ENCODE results near the gene FTCD. TPM values are rescaled to one million over a fixed set of nuclear protein-coding genes. Genes with fewer than 3 reads are reported as not detected.
"Not testable (repeated sequence)": the region's sequence is repeated elsewhere in the genome, so short reads cannot be mapped to it uniquely, and the experiment has no call there.

The FTCD gene
- total RNA-seq, 1 donor from 2014 or later: 0.92 TPM

DNA sequence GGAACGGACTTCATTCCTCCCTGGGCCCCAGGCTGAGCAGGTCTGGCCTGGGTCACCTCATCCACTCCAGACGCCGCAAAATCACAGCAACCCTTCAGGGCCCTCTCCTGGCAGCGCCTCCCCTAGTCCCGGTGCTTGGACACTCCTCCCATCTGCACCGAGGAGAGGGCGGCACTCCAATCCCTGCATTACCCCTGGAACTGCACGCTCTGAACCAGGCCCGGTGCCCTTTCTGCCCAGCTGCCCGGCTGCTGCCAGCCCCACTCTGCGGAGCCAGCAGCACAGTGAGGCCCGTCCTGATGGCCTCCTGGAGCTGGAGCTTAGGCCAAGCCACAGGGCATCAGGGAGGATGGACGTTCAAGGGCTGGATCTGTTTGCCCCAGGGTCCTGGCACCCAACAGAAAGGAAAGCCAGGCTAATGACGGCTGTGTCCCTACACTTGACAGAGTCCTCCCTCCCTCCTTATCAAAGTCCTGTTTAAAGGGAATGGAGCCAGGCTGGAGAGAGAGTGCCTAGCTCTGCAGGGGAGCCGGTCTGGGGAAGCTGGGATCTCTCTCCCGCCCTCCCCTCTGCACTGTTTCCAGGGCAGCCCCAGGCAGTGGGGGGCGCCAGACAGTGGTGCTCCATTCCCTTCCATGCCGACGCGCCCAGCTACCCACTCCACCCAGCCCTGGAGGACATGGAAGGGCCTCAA, 44.7 kb downstream of the FTCD start:
- no peak for DNase-seq

DNA sequence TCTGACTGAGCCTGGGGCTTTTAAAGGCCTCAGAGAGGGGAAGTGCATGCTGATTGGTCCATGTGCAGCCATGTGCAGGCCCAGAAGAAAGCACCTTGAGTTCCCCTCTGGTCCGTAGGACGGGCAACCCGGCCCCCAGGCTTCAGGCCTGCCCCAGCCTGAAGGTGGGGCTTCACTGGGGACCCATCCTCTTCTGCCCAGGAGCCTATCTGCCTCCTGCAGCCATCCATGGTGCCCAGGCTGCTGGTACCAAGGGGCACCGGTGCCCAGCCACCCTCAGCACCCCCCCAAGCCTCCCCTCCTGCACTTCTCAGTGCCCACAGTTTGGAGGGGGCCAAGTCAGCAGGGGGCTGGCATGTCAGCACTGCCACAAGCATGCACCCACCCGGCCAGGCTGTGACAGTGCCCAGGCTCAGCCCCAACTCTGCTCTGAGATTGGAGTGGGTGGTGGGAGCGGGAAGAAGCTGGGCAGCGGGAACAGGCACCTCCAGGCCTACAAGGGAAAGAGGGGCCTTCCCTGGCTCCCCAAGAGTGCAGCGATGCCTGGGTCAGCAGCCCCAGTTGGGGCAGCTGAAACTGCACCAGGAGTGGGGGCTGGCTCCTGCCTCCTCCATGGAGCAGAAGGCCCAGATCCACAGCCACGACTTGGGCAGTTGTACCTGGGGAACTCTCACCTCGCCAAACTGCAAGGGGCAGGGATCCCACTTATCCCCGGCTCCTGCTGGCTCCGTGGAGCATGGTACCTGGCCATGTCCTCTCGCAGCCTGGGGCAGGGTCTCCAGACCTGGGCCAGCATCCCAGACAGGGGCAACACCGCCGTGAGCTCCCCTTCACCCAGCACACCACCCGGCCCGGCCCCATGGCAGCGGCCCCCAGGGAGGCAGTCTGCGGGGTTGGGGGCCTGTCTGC, 45.8 kb downstream of the FTCD start:
- no peak for DNase-seq

DNA sequence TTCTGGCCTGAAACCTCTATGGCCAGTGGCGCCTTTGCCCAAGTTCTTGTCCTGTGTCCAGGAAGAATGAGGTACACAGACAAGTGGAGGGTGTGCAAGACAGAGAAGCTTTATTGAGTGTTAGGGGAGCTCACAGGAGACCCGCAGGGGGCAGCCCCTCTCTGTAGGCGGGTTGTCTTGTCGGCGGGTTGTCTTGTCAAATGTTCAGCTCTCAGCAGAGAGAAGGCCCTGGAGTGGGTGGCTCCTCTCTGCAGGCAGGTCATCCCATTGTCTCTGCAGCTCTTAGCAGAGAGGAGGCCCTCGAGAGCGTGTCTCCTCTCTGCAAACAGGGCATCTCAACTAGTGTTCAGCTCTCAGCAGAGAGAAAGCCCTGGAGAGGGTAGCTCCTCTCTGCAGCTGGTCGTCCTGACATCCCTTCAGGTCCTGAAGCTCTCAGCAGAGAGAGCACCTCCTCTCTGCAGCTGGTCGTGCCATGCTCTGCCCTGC, 46.5 kb downstream of the FTCD start:
- DNase-seq: no peak

DNA sequence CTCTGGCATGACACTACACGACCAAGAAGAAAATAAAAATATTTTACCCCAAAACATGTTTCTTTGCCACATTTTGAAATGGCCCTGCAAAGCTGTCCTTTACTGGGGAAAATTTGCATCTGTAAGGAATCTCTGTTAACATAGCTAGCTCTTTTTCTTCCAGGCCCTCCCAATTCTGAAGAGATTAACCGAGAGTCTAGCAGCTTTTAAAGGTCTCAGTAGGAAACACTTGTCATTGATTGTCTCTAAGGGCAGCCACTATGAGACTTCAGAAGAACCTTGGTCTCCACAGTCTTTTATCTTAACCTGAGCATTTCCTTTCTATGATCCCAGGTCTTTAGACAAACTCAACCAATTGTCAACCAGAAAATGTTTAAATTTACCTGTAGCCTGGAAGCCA, 48.0 kb downstream of the FTCD start:
- not testable (repeated sequence) for DNase-seq

DNA sequence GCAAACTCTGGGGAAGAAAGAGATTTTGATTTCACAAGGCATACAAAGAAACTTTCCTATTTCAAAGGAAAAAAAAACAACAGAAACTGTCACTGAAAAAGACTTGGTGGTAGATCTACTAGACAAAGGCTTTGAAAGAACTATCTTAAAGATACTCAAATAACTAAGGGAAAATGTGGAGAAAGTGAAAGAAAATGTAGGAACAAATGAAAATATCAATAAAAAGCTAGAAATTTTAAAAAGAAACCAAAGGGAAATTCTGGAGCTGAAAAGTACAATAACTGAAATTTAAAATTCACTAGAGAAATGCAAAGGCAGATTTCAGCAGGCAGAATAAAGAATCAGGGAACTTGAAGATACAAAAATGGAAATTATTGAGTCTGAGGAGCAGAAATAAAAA, 51.3 kb downstream of the FTCD start:
- no peak for DNase-seq

DNA sequence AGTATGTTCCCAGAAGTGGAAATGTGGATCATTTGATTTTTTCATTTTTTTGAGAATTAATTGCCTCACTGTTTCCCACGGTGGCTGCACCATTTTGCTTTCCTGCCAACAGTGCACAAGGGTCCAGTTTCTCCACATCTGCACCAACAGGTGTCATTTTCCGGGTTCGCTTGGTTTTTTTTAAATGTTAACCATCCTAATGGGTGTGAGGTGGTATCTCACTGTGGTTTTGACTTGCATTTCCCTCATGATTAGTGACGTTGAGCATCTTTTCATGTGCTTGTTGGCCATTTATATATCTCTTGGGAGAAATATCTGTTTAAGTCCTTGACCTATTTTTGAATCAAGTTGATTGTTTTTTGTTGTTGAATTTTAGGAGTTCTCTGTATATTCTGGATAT, 54.5 kb downstream of the FTCD start:
- no peak for DNase-seq

DNA sequence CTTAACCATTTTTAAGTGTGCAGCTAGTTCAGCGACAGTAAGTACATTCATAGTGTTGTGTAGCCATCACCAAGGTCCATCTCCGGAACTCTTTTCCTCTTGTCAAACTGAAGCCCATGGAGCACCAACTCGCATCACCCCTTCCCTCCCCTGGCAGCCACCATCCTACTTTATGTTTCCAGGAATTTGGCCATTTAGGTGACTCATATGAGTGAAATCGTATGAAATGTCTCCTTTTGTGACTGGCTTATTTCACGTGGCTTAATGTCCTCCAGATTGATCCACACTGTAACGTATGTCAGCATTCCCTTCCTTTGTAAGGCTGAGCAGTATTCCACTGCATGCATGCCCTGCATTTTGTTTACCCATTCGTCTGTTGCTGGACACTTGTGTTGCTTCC, 55.0 kb downstream of the FTCD start:
- no peak for DNase-seq

DNA sequence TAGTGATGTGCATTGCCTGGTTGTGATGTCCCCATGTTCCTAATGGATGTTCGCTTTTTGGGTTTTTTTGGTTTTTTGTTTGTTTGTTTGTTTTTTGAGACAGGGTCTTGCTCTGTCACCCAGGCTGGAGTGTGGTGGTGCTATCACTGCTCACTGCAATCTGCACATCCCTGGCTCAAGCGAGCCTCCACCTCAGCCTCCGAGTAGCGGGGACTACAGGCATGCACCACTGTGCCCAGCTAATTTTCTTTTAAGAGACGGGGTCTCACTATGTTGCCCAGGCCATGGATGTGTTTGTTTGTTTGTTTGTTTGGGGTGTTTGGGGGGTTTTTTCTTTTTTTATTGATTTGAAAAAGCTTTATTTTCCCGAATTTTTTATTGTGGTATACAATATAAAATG, 55.4 kb downstream of the FTCD start:
- no peak for DNase-seq

DNA sequence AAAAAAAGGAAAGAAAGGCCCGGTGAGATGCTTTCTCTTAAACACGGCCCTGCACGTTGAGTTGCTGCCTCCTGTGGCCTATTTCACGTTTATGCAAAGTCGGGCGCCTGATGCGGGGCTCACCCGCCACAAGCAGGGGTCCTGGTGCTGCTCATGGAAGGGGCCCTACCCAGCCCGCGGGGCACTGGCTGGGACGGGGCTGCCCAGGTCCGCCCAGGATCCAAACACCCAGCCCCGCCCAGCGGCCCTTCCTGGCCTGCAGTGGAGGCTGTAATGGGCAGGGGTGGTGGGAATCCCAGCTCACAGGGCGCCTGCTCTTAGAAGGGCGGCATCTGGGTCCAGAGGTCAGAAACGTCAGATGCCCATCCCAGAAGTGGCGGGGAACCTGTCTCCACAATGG, 55.9 kb downstream of the FTCD start:
- peak; percentile 40 for DNase-seq

DNA sequence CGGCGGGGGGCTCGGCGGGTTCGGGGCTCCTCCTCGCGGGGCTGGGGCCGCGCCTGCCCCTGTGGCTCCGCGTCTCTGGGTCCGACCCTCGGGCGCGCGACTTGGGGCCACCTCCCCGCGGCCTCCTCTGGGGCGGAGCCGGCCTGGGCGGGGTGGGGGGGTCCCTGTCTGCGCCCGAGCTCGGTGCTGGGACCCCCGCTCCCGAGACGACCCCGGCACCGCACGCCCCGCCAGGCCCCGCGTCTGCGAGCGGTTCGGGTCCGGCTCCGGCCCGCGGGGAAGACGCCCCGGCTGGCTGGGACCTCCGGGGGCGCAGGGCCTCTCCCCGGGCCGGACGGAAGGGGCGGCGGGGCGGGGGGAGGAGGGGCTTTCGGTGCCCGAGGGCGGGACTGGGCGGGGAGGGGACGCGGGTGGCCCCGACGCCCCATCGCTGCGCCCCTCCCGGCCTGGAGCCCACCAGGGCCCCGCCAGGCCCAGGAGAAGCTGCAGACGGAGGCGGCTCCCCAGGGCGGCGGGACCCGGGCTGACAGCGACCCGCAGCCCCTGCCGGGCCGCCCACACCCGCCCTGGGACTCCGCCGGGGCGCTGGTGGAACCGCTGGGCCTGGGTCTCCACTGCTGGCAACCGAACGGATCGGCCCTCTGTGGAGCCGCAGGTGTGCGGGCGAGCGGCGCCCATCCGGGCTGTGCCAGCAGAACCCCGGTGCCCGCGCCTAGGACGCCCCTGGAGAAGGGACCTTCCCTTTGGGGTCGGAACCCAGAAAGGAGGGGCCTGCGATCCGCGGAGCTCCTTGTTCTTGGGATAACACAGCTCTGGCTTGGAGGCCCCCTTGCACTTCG, 56.9 kb downstream of the FTCD start:
- peak; percentile 59 for DNase-seq

DNA sequence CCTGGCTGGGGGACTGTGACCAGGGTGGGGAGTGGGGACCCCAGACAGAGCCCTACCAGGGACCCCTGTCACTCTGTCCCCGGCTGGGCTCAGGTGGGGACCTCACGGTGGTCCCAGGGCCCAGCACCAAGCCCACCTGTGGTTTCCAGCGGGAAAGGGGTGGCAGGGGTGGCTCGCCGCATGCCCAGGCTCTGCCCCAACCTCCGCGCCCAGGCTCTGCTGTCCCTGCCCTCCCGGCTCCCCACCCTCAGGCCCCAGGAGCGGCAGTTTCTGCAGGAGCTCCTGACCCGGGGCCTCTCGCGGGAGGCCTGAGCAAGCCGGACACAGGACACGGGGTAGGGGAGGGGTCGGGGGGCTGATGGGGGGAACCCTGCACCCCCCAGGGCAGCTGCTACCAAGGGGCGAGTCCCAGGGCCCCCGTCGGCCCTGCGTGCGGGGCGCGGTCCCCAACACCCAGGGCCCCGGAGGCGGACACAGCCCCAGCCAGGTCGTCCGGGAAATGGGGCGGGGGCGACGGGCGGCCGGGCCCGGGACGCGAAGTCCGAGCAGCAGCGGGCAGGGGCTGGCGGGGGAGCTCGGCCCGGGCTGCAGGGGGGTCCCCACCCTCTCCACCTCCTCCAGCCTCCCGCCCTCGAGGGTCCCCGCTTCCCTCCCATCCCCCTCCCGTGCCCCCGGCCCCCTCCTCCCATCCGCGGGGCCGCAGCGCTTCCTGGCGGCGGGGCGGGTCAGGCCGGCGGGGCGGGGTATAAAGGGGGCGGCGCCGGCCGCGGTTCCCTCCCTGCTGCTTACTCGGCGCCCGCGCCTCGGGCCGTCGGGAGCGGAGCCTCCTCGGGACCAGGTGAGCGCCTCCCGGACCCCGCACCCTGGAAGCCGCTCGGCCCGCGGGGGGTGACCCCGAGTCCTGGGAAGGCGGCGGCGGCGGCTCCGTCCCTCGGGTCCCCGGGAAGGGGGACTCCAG, 57.8 kb downstream of the FTCD start, which contains the start of gene COL6A2:
TSS of gene COL6A2 (plus strand) at position 777 of the 958 bp plus-strand sequence.
- peak; percentile 85 for DNase-seq

DNA sequence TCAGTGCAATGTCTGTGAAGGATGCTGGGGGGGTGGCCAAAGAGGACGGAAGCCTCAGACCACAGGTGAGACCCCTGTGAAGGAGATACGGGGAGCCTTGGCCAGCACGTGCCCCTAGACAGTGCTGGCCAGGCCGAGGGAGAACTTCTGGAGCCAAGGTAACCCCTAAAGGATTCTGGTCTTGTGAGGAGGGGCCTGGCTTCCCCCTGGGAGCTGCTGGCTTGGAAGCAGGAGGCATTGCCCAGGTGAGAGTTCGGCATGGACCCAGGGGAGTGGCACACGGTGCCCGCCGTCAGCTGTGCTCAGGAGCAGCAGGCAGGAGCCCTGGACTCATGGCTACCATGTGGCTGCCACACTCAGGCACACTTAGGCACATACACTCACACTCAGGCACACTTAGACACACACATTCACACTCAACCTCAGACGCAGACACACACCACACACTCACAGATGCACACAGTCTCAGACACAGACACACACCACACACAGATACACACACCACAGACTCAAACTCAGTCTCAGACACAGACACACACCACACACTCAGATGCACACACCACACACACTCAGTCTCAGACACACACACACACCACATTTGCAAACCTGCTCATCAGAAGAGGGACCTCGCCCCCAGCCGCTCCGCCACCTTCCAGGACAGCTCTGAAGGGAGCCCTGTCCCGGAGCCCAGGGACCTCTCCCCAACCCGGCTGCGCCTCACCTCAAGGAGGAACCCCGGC, 58.6 kb downstream of the FTCD start:
- DNase-seq: no peak

DNA sequence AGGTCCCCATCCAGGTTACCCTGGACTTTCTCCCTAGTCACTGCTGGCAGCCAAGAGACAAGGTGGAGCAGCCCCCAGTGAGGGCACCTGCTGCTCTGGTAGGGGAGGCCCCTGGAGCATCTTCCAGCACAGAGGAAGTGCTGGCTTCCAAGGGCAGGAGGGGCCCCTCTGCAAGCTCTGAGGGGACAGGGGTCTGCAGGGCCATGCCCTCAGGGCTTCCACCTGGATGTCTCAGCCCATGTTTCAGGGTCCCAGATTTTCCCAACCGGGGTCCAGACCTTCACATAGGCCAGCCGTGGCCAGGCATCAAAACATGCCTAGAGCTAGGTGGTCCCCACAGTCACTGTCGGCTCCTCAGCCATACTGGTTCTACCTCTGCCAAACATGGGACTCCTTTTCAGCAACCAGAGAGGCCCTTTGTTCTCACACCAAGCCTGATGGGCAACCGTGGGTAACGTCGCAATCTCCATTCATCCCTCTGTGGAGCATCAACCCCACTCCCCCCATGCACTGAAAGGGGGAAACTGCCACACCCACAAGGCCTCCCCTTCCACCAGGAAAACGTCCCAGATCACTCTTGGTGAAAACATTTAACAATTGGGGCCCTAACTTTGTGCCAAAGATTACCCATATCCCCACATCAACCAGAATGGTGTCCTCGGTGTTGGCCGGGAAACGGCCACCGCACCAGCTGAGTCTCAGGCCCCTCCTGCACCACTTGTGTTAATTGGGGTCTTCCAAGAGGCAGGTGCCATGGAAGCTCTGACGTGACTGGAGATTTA, 59.4 kb downstream of the FTCD start:
- DNase-seq: no peak

DNA sequence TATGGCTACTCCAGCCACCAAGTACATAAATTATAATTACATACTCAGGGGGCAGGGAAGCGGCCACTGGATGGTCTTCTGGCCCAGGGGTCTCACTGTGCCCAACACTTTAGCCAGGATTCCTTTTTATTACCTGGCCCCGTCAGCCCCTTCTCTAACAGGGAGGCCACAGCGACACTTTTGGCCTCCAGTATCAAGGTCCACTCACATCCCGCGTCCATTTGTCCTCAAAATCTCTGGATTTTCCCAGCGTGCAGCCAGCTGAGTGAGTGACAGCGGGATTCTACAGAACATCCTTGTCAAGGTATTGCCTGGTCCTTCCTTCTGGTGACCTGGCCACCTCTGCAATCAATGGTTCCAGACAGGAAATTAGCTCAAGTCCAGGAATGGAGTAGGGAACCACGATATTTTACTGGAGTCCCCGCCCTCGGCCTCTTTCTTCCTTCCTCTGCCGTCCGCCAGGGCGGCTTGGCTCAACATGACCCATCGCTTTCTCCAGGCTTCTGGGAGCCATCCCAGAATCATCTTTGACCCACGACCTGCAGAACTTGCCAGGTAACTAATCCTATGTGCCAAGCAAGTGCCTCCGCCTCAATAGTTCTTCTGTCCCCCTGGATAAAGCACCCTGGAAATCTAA, 60.2 kb downstream of the FTCD start:
- DNase-seq: no peak

DNA sequence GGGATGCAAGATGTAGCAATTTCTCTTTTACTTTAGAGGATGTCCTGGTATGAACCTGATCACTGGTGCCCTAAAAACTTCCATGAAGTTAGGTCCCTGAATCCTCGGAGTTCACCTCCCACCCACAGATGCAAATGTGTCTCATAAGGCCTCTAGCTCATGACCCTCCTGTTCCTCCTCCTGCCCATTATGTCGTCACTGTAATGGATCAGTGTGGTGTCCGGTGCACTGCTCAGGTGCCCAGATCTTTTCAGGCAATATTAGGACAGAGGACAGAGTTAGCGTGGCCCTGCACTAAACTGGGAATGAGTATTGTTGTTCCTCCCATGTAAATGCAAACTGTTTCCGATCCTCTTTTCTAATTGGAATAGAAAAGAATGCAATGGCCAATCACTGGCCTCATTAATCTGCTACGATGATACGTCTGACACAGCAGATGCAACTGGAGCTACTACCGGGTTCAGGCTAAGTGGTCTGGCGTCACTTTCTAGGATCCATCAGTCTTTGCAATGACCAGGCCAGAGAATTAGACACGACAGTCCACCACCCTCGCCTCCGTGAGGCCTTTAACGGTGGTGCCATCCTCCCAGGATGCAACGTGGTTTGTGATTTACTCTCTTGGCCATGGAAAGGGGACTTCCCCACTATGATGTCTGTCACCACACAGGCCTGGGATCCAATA, 60.8 kb downstream of the FTCD start:
- DNase-seq: no peak

DNA sequence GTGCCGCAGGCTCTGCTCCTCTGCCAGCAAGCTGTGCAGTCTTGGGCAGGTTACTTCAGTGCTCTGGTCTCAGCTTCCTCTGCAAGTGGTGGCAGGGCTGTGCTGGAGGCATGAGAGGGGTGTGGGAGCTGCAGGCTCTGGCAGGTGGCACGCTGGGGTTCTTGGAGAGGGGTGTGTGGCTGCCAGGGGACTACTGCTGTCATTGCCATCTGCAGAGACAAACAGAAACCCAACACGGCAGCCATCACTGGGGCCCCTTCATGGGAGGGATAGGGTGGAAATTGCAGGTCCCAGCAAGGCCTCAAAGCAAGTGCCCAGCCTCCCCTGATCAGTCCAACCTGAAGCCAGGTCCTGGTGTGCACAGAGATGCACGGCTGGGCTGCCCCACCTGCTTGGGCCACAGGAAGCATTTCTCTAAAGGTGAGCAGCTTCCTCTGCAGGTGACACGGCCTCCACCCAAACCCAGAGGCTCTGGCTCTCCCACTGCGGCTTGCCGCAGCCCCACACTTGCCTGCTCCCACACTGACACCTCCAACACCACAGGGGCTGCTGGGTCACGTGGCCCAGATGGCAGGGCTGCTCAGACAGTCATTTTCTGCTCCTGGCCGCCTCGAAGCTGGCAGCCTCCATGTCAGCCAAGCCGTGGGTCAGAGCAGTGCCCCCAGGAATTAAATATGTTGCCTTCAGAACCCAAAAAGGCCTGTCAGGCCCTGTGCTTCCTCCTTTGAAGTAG, 61.5 kb downstream of the FTCD start:
- no peak for DNase-seq

DNA sequence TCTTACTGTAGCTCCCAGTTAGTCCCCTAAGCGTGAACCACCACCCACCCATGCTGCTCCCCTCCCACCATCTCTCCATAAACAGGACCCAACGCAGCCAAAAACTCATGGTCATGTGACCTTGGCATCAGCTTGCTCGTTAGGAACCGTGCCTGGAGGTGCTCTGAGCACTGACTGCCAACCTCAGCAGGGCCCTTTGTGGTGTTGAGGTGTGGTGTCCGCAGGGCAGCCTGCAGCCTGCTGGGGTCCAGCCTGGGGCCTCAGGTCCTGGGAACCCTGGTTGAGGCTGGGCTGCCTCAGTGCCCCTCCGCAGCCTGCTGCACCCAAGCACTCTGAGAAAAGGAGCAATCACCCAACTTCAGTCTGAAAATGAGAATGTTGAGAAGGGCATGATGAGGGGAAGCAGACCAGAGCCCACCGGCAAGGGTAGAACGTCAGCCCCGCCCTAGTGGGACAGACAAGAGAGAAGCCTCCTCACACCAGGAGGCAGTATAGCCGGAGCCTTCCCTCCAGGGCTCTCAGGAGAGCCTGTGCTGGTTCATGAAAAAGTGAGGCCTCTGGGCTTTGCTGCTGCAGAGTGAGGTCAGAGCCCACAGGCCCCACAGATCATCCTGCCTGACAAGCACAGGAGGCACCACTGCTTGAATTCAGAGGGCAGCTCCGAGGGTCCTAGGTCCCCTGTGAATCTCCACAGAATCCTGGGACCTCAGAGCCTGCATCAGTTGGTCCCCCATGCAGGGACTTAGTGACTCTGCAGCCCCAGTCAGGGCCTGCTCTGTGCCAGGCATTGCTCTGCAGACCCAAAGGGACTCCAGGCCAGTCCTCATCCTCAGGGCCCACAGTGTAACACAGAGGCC, 62.3 kb downstream of the FTCD start:
- no peak for DNase-seq

All from tongue (tissue), 2 donors.